GM12892 (cell line): ENCODE results near the gene RBM6.

Experiments
- DNase-seq: peaks from one replicate; pipeline ENCODE4 v3.0.0; 2011; ENCODE audit not compliant: insufficient read length
- FAIRE-seq: peaks from 2 replicates; lab custom pipeline; 2011; peaks lifted over from hg19 to GRCh38; lab: Jason Lieb, UNC
- POLR2A ChIP-seq: IDR thresholded peaks from 2 replicates; pipeline ENCODE4 v1.6.1; 2011; ENCODE audit warnings: low read depth, low read length, control low read depth
- POLR2AphosphoS5 ChIP-seq: IDR thresholded peaks from 2 replicates; pipeline ENCODE4 v1.6.1; 2011; ENCODE audit warnings: low read depth, low read length, control low read depth
- TAF1 ChIP-seq: IDR thresholded peaks from 2 replicates; pipeline ENCODE4 v1.6.1; 2011; ENCODE audit warnings: low read depth, mild to moderate bottlenecking, control low read depth, low read length, borderline replicate concordance

The RBM6 gene

DNA sequence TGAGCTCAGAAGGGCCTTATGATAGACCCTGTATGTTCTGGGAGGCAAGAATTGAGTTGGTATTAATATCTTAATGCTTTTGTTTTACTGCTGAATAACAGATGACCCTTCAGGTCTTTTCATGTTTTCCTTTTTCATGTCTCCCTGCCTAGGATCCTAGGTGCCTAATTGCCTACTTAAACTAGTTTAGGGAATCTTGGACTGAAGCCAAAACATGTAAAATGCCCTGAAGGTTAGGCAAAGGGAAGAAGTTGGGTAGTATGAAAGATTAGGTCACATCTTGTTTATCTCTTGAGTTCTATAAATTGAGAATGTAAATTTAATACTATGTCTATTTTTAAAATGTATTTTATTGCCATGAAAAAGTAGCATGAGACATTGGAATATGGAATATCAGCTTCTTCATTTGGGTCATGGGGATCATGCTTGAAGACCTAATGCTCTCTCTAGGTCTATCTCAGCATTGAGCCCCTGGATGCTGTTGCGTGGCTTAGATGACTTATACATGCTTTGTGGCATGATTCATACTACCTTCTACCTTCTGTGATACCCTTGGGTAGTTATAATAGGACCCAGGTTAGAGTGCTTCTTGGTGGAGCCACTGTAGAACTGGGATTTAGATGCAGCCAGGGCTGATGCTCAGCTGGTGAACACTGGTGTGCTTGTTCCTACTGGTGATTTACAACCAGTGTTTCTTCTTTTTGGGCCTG, 26.4 kb downstream of the RBM6 start:
- no peak for TF ChIP-seq POLR2AphosphoS5
- no peak for TF ChIP-seq POLR2A
- no peak for TF ChIP-seq TAF1
- FAIRE-seq (no peak), DNase-seq (no peak)

DNA sequence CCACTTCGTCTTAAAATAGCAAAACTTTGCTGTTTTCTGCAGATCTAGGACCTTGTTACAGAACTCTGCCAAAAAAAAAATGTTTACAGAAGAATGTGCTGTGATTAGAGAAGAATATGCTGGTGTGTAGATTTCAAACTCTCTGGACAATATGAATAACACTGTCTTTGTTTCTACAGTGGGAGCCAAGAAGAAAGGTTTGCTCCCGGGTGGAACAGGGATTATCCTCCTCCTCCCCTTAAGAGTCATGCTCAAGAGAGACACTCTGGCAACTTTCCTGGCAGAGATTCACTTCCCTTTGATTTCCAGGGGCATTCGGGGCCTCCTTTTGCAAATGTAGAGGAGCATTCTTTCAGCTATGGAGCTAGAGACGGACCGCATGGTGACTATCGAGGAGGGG, 27.3 kb downstream of the RBM6 start:
- DNase-seq = no peak
- no peak for FAIRE-seq
- TF ChIP-seq POLR2AphosphoS5 = no peak
- TF ChIP-seq TAF1 = no peak
- TF ChIP-seq POLR2A = no peak

DNA sequence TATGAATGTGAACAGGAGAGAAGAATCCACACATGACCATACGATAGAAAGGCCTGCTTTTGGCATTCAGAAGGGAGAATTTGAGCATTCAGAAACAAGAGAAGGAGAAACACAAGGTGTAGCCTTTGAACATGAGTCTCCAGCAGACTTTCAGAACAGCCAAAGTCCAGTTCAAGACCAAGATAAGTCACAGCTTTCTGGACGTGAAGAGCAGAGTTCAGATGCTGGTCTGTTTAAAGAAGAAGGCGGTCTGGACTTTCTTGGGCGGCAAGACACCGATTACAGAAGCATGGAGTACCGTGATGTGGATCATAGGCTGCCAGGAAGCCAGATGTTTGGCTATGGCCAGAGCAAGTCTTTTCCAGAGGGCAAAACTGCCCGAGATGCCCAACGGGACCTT, 28.4 kb downstream of the RBM6 start:
- DNase-seq (no peak), FAIRE-seq (no peak)
- TF ChIP-seq POLR2AphosphoS5 (no peak), TAF1 (no peak), POLR2A (no peak)

DNA sequence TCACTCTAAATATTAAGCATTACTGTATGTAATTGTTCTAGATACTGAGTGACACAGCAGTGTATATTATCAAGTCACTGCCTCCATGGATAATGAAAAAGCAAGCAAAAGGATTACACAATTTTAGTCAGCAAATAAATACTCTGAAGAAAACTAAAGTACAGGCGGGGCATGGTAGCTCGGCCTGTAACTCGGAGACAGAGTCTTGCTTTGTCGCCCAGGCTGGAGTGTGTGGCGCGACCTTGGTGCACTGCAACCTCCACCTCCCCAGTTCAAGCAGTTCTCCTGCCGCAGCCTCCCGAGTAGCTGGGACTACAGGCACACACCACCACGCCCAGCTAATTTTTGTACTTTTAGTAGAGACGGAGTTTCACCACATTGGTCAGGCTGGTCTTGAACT, 32.7 kb downstream of the RBM6 start:
- FAIRE-seq = no peak
- no peak for DNase-seq
- TF ChIP-seq TAF1 (no peak), POLR2A (no peak), POLR2AphosphoS5 (no peak)

DNA sequence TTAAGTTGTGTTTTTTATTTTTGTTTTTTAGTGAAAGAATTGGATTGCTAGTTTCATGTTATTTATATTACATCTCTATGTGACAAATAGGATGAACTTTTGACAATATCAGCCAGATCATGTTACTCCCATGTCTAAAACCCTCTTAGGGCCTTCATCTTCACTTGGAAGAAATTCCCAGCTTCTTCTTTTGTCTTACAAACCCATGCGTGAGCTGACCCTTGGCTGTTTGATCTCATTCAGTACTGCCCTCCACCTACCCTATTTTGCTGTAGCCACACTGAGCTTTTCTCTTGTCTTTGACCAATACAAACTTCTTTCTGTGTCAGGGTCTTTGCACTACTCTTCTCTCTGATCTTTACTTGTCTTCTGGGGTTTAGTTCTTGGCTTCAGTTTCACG, 37.0 kb downstream of the RBM6 start:
- TF ChIP-seq TAF1 (no peak), POLR2A (no peak), POLR2AphosphoS5 (no peak)
- DNase-seq (no peak), FAIRE-seq (no peak)

DNA sequence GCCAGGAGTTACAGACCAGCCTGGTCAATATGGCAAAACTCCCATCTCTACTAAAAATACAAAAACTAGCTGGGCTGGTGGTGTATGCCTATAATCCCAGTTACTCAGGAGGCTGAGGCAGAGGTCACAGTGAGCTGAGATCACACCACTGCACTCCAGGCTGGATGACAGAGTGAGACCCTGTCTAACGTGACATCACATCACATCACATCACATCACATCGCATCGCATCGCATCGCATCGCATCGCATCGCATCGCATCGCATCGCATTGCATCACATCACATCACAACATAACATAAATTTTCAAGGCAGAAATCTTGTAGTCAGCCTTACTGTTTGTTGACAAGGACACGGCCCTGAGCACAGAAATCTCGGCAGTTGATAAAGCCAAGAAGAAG, 44.4 kb downstream of the RBM6 start:
- TF ChIP-seq POLR2A (no peak), TAF1 (no peak), POLR2AphosphoS5 (no peak)
- FAIRE-seq (peak; percentile 27), DNase-seq (no peak)

DNA sequence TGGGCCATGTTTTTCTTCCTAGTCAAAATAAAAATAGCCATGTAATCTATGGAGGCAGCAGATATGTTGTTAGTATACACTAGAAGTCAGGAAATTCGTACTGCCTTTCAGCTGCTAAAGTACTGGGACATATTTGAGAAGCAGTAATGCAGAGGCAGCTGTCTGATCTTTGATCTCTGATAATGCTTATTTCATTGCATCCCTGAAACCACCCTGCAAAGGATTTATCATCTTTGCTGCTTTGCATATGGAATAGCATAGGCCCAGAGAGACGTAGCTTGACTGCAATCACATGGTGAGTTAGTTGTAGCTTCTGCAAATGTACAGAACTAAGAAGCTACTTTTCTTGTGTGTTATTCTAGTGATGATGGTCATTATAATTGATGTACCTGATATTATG, 52.4 kb downstream of the RBM6 start:
- DNase-seq (no peak), FAIRE-seq (no peak)
- TF ChIP-seq POLR2A (no peak), POLR2AphosphoS5 (no peak), TAF1 (no peak)

DNA sequence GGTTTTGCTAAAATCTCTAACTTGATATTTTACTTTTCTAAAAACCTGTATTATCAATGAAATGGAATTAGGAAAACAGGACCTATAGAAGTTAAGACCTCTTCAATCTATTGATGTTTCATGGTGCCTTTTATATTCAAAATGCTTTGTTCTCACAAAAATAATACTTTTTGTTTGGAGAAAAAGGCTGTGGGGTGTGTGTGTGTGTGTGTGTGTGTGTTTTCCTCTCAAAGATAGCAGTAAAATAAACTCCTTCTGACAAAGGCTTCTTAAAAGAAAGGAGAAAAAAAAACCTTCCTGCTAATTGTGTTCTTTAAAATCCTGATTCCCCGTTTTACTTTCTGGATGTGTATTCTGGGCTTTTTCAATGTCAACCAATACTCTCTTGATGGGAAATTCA, 54.5 kb downstream of the RBM6 start:
- TF ChIP-seq POLR2AphosphoS5 (no peak), TAF1 (no peak), POLR2A (no peak)
- DNase-seq = no peak
- FAIRE-seq = no peak

DNA sequence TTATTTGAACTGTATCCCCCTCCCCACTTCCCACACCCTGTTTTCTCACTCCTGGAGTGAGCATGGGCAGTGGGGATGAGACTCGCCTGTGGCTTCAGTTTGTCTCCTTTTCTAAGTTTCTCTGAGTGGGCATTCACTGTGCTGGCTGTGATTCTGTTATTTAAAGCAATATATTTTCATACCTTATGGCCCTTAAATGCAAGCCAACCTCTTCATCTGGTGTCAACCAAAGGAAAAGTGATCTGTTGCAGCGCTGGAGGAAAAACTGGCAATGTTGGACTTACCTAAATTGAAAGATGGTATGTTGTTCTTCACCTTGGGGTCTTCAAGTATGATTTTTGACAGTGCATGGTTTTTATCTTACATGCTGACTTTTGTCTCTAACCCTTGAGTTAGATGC, 56.1 kb downstream of the RBM6 start:
- FAIRE-seq (no peak), DNase-seq (no peak)
- TF ChIP-seq POLR2AphosphoS5 (no peak), TAF1 (no peak), POLR2A (no peak)

DNA sequence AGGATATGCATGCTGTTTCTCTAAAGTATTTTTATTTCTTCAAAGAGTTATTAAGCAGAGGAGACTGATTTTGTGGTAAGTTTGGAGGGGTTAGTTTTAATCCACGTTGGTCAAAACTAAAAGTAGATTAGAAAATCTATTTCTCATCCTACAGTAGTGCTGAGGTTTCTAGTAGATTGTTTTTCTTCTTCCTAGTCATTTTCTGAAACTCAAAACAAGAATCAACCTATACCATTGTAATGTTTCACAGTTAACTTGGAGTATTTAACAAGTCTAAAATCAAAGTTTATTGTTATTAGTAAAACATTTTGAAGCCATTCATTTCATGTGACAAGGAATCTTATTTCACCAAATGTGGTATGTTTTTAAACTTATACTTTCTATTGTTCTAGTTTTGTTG, 57.9 kb downstream of the RBM6 start:
- TF ChIP-seq POLR2AphosphoS5 (no peak), POLR2A (no peak), TAF1 (no peak)
- DNase-seq = no peak
- no peak for FAIRE-seq

DNA sequence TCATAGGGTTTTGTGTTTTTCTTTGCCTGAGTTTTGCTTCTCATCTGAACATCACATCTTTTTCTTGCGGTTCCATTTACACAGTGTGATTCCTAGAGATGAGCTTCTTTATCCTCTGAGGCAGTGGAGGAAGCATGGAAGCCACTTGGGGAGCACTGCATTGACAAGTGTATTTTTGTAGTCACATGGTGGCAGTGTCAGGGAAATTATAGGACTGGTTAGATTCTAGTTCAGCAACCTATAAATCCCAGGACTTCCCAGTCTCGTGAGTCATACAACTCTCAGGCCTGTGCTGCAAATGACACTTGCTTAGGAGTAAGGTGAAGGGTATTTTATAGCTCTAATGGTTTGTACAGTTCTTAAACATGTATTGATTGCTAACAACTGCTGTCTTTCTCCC, 58.4 kb downstream of the RBM6 start:
- no peak for FAIRE-seq
- no peak for TF ChIP-seq TAF1
- no peak for TF ChIP-seq POLR2AphosphoS5
- no peak for TF ChIP-seq POLR2A
- DNase-seq = no peak

DNA sequence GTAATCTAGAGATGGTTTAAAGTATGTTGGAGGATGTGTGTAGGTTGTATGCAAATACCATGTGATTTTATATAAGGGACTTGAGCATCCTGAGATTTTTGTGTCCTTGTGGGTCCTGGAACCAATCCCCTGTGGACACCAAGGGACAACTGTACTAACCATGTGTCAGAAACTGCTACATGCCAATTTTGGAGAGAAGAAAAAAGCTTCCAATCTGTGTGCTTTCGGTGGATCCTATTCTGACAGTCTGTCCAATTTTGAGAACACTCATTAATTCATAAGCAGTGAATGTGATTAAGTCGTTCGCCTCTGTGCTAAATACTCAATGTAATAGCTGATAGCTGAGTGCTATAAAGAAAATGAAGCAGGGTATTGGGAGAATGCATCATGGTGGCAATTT, 61.6 kb downstream of the RBM6 start:
- FAIRE-seq (no peak), DNase-seq (no peak)
- no peak for TF ChIP-seq TAF1

DNA sequence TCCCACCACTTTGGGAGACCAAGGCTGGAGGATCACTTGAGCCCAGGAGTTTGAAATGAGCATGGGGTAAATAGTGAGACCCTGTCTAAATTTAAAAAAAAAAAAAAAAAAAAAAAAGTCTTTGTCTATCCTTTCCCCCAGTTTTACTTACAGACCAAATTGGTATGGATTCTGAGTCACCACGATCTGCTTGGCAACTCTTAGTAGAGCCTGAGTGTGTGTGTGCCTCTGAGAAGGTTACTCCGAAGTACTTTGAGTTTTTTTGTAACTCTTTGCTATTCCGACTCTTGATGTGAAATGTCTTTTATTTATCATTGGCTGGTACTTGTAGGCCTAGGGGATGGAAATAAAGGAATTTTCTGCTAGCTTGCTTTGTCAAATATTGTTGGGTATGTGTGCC, 63.3 kb downstream of the RBM6 start:
- TF ChIP-seq POLR2A (no peak), POLR2AphosphoS5 (no peak), TAF1 (no peak)
- FAIRE-seq (no peak), DNase-seq (no peak)
